Mesendoderm (in vitro differentiated cells): ENCODE results near the gene B4GALNT4.

Source experiments
- DNase-seq: peaks from one replicate; pipeline ENCODE4 v3.0.0; 2013
- H2AK5ac ChIP-seq: 2 replicates; pipeline ENCODE4 v1.6.1; 2013; ENCODE audit warnings: low read length, inconsistent platforms
- H2BK120ac ChIP-seq: 2 replicates; pipeline ENCODE4 v1.6.1; 2013; ENCODE audit warnings: low read depth, mild to moderate bottlenecking, low read length, moderate library complexity, mixed read lengths
- H2BK15ac ChIP-seq: replicated peaks from 2 replicates; pipeline ENCODE4 v1.6.1; 2013; ENCODE audit warnings: low read depth, mild to moderate bottlenecking, moderate library complexity
- H2BK5ac ChIP-seq: 2 replicates; pipeline ENCODE4 v1.6.1; 2013; ENCODE audit warnings: low read length, inconsistent platforms
- H3K18ac ChIP-seq: 2 replicates; pipeline ENCODE4 v1.6.1; 2013; ENCODE audit warnings: mild to moderate bottlenecking, low read length, mixed read lengths
- H3K23ac ChIP-seq: one replicate; pipeline ENCODE4 v1.6.1; 2013; ENCODE audit warnings: low read length
- H3K27ac ChIP-seq: 2 replicates; pipeline ENCODE4 v1.5.1; 2013; ENCODE audit warnings: low read depth, mild to moderate bottlenecking, inconsistent platforms, low read length, moderate library complexity
- H3K27me3 ChIP-seq: 2 replicates; pipeline ENCODE4 v1.6.1; 2013; ENCODE audit warnings: low read length, control low read depth, mild to moderate bottlenecking, inconsistent platforms; ENCODE audit not compliant: insufficient read depth, poor library complexity
- H3K36me3 ChIP-seq: 2 replicates; pipeline ENCODE4 v1.6.1; 2013; ENCODE audit warnings: low read length, inconsistent platforms; ENCODE audit not compliant: control insufficient read depth, insufficient read depth
- H3K4ac ChIP-seq: one replicate; pipeline ENCODE4 v1.6.1; 2013; ENCODE audit warnings: low read depth, mild to moderate bottlenecking, low read length, moderate library complexity
- H3K4me1 ChIP-seq: 2 replicates; pipeline ENCODE4 v1.6.1; 2013; ENCODE audit warnings: low read depth, low read length, inconsistent platforms; ENCODE audit not compliant: control insufficient read depth
- H3K4me2 ChIP-seq: 2 replicates; pipeline ENCODE4 v1.6.1; 2013; ENCODE audit warnings: low read length
- H3K4me3 ChIP-seq: 2 replicates; pipeline ENCODE4 v1.5.1; 2013; ENCODE audit warnings: mild to moderate bottlenecking, low read length
- H3K56ac ChIP-seq: one replicate; pipeline ENCODE4 v1.6.1; 2013; ENCODE audit warnings: low read length
- H3K79me1 ChIP-seq: 2 replicates; pipeline ENCODE4 v1.6.1; 2013; ENCODE audit warnings: low read length, inconsistent platforms
- H3K79me2 ChIP-seq: 2 replicates; pipeline ENCODE4 v1.6.1; 2013; ENCODE audit warnings: mild to moderate bottlenecking, low read length; ENCODE audit not compliant: control insufficient read depth, insufficient read depth
- H3K9ac ChIP-seq: 2 replicates; pipeline ENCODE4 v1.6.1; 2013; ENCODE audit warnings: low read length, inconsistent platforms
- H4K5ac ChIP-seq: one replicate; pipeline ENCODE4 v1.6.1; 2013; ENCODE audit warnings: low read length
- H4K8ac ChIP-seq: one replicate; pipeline ENCODE4 v1.6.1; 2013; ENCODE audit warnings: low read depth, mild to moderate bottlenecking, control low read depth, low read length, moderate library complexity
- WGBS: extraction: QIAGEN DNeasy Blood & Tissue Kit; methylation state at CpG from one replicate; pipeline ENCODE4 v1.1.7; 2013; ENCODE audit warnings: low lambda C conversion rate, missing lambda C conversion rate; ENCODE audit not compliant: insufficient coverage; ENCODE audit errors: extremely low coverage; 5-methylcytosine and 5-hydroxymethylcytosine counted together

Gene B4GALNT4

DNA sequence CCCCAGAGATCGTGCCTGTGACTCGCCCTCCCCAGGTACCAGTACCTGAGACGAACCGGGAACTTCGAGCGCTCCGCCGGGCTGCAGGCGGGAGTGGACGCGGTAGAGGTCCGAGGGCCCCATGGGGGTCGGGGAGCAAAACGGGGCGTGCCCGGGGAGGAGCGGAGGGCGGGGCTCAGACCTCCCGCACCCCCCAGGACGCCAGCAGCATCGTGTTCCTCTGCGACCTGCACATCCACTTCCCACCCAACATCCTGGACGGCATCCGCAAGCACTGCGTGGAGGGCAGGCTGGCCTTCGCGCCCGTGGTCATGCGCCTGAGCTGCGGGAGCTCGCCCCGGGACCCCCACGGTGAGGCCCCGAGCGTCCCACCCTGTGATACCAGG is 10.8 kb downstream of the B4GALNT4 start:
- H3K4me1 ChIP-seq, result no peaks in the 10 kb centered on the region
- H3K23ac ChIP-seq, result no peak overlapping the region
- H3K4me3 ChIP-seq, result no peak overlapping the region
- H3K27me3 ChIP-seq, result no peaks in the 10 kb centered on the region
- WGBS, result no CpG with 5 or more reads among the region's 35 CpGs
- no peak overlapping the region for H4K8ac ChIP-seq
- H3K4ac ChIP-seq, result no peak overlapping the region
- H3K79me1 ChIP-seq, result no peaks in the 10 kb centered on the region
- no peak overlapping the region for H3K9ac ChIP-seq
- H3K4me2 ChIP-seq, result no peak overlapping the region
- no peak overlapping the region for H2BK15ac ChIP-seq
- no peak overlapping the region for H4K5ac ChIP-seq
- no peak overlapping the region for H3K56ac ChIP-seq
- DNase-seq, result no peak
- H2AK5ac ChIP-seq, result no peak overlapping the region
- H3K27ac ChIP-seq, result no peak overlapping the region
- H2BK5ac ChIP-seq, result no peak overlapping the region
- H3K79me2 ChIP-seq, result no peaks in the 10 kb centered on the region
- H2BK120ac ChIP-seq, result no peak overlapping the region
- no peaks in the 10 kb centered on the region for H3K36me3 ChIP-seq
- no peak overlapping the region for H3K18ac ChIP-seq

DNA sequence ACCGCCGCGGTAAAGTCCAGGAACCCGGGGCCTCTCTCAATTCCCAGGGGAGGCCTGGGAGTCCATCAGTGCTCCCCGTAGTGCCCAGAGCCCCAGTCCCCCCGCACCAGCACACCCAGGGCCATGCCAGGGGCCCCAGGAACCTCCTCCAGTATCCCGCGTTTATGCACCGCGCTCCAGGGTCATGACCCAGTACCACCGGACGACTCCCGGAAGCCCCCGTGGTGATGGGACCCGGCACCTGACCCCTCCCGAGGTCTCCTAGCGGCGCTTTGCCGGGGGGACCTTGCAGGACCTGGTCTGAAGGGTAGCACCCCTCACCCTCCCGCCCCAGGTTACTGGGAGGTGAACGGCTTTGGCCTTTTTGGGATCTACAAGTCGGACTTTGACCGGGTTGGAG is 11.2 kb downstream of the B4GALNT4 start:
- Histone ChIP-seq H3K18ac (no peak overlapping the region), H2BK15ac (no peak overlapping the region), H3K4me3 (no peak overlapping the region), H3K79me1 (no peaks in the 10 kb centered on the region), H4K5ac (no peak overlapping the region), H3K9ac (no peak overlapping the region), H3K79me2 (no peaks in the 10 kb centered on the region), H3K4me2 (no peak overlapping the region), H3K27ac (no peak overlapping the region), H2BK5ac (no peak overlapping the region), H3K56ac (no peak overlapping the region), H3K23ac (no peak overlapping the region), H3K4me1 (no peaks in the 10 kb centered on the region), H2BK120ac (no peak overlapping the region), H3K36me3 (no peaks in the 10 kb centered on the region), H3K27me3 (no peaks in the 10 kb centered on the region), H3K4ac (no peak overlapping the region), H4K8ac (no peak overlapping the region), H2AK5ac (no peak overlapping the region)
- WGBS, result no CpG with 5 or more reads among the region's 23 CpGs
- DNase-seq, result no peak

DNA sequence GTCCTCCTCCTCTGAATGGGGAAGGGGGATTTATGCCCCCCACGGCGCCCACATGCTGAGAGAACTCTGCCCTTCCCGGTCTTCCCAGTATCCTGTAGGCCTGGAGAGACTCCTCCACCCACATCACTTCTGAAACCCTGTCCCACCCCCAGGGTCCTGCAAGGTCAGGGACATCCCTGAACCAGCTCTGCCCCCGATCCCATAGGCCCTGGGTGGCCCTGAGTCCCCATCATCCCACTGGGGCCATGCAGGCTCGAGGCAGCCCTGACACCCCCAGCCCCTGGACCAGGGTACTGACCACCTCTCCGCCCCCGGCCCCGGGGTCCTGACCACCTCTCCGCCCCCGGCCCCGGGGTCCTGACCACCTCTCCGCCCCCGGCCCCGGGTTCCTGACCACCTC is 11.7 kb downstream of the B4GALNT4 start:
- Histone ChIP-seq H3K27me3 (no peaks in the 10 kb centered on the region), H3K4me1 (no peaks in the 10 kb centered on the region), H2BK15ac (no peak overlapping the region), H3K56ac (no peak overlapping the region), H3K9ac (no peak overlapping the region), H3K4ac (no peak overlapping the region), H2BK5ac (no peak overlapping the region), H3K79me1 (no peaks in the 10 kb centered on the region), H2AK5ac (no peak overlapping the region), H3K23ac (no peak overlapping the region), H3K18ac (no peak overlapping the region), H4K5ac (no peak overlapping the region), H4K8ac (no peak overlapping the region), H3K36me3 (no peaks in the 10 kb centered on the region), H3K27ac (no peak overlapping the region), H3K79me2 (no peaks in the 10 kb centered on the region), H2BK120ac (no peak overlapping the region), H3K4me2 (no peak overlapping the region), H3K4me3 (no peak overlapping the region)
- no CpG with 5 or more reads among the region's 14 CpGs for WGBS
- no peak for DNase-seq

DNA sequence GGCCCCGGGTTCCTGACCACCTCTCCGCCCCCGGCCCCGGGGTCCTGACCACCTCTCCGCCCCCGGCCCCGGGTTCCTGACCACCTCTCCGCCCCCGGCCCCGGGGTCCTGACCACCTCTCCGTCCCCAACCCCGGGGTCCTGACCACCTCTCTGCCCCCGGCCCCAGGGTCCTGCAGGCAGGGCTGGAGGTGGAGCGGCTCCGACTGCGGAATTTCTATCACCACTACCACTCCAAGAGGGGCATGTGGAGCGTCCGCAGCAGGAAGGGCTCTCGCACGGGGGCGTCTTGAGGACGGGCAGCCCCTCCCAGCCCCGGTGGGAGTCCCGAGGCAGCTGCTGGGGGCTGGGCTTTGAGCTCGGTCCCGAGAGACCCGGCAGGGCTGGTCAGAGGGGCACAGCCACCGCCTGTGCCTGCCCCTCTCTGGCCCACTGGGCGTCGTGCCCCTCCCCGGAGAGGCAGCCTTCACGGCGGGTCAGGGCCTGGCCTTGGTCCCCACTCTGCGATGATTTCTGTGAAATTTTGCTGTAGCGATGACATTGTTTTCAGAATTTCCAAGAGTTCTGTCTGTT is 12.3 kb downstream of the B4GALNT4 start:
- Histone ChIP-seq H3K79me2 (no peaks in the 10 kb centered on the region), H3K56ac (no peak overlapping the region), H3K4me1 (no peaks in the 10 kb centered on the region), H3K79me1 (no peaks in the 10 kb centered on the region), H4K8ac (no peak overlapping the region), H3K4me2 (no peak overlapping the region), H3K36me3 (no peaks in the 10 kb centered on the region), H3K4ac (no peak overlapping the region), H2BK120ac (no peak overlapping the region), H3K27ac (no peak overlapping the region), H4K5ac (no peak overlapping the region), H3K27me3 (no peaks in the 10 kb centered on the region), H3K9ac (no peak overlapping the region), H2BK15ac (no peak overlapping the region), H3K23ac (no peak overlapping the region), H2AK5ac (no peak overlapping the region), H3K18ac (no peak overlapping the region), H2BK5ac (no peak overlapping the region), H3K4me3 (no peak overlapping the region)
- DNase-seq, result no peak
- whole genome bisulfite sequencing, result no CpG with 5 or more reads among the region's 35 CpGs

DNA sequence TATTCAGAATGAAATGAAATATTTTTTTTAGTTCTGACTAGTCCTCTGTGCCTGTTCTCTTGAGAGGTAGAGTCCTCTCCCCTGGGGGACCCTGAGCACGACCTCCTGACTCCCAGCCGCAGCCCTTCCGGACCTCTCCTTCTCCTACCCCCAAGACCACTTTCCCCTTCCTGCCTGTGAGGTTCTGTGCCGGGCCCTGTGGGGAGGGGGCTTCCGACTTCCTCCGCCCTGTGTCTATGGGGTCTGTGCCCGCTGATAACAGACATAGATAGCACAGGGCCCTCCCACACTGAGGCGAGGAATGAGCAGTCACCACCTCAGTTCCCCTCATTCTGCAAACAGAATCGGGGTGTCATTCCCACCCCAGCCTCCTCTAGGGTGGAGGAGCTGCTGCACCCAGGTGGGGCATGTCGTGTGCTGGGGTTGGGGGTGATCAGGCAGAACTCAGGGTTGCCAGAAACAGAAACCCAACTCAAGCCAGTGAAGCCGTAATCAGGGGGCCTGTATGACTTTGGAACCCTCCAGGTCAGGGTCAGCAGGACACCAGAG is 12.9 kb downstream of the B4GALNT4 start:
- no peak overlapping the region for H3K9ac ChIP-seq
- H3K27ac ChIP-seq, result no peak overlapping the region
- H2BK15ac ChIP-seq, result no peak overlapping the region
- H3K4me3 ChIP-seq, result no peak overlapping the region
- no peaks in the 10 kb centered on the region for H3K4me1 ChIP-seq
- H4K5ac ChIP-seq, result no peak overlapping the region
- no peaks in the 10 kb centered on the region for H3K79me1 ChIP-seq
- H3K23ac ChIP-seq, result no peak overlapping the region
- no peak overlapping the region for H3K4me2 ChIP-seq
- WGBS, result no CpG with 5 or more reads among the region's 11 CpGs
- no peak overlapping the region for H3K56ac ChIP-seq
- no peak overlapping the region for H3K4ac ChIP-seq
- no peak overlapping the region for H2BK5ac ChIP-seq
- H2AK5ac ChIP-seq, result no peak overlapping the region
- no peaks in the 10 kb centered on the region for H3K36me3 ChIP-seq
- H4K8ac ChIP-seq, result no peak overlapping the region
- H2BK120ac ChIP-seq, result no peak overlapping the region
- DNase-seq, result no peak
- no peaks in the 10 kb centered on the region for H3K79me2 ChIP-seq
- no peaks in the 10 kb centered on the region for H3K27me3 ChIP-seq
- H3K18ac ChIP-seq, result no peak overlapping the region

DNA sequence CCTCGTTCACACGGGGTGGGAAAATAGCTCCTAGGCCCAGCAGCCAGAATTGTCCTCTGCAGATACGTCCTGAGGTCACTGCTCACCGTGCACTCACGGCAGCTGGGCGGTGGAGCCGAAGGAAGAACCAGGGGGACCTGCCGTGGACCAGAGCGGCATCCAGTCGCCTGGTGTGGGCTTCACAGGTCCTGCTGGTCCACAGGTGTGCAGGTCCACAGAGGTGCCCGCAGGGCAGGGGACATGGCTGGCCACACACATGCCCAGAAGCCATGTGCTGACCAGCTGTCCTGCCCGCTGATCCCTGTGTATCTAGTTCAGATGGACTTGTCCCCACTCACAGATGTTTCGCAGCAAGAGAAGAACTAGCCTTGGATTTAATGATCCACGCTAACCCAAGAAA is 14.1 kb downstream of the B4GALNT4 start:
- Histone ChIP-seq H3K18ac (no peak overlapping the region), H3K27ac (no peak overlapping the region), H3K27me3 (no peaks in the 10 kb centered on the region), H3K4me3 (no peak overlapping the region), H4K5ac (no peak overlapping the region), H3K56ac (no peak overlapping the region), H2AK5ac (no peak overlapping the region), H2BK120ac (no peak overlapping the region), H3K4me1 (no peaks in the 10 kb centered on the region), H4K8ac (no peak overlapping the region), H3K79me1 (no peaks in the 10 kb centered on the region), H3K4me2 (no peak overlapping the region), H3K36me3 (no peaks in the 10 kb centered on the region), H2BK5ac (no peak overlapping the region), H2BK15ac (no peak overlapping the region), H3K79me2 (no peaks in the 10 kb centered on the region), H3K9ac (no peak overlapping the region), H3K4ac (no peak overlapping the region), H3K23ac (no peak overlapping the region)
- no peak for DNase-seq
- no CpG with 5 or more reads among the region's 14 CpGs for WGBS
